Esophagus squamous epithelium (tissue), 4 donors: ENCODE data around the gene PDE5A.

Experiments used
- POLR2A ChIP-seq, 4 donors: fragments of 450-650 bp; IDR thresholded peaks; one replicate each; pipeline ENCODE4 v1.6.1; 2017; ENCODE audit warnings: antibody characterized with exemption in 4 of 4, mild to moderate bottlenecking in 4 of 4, moderate library complexity in 3 of 4
- TF ChIP-seq, protein P1 (sequence below), 6 experiments: fragments of 450-650 bp in 4 of 6; fragments of 200-600 bp in 2 of 6; sonication (generic) in 2 of 6; IDR thresholded peaks; one replicate each; pipeline ENCODE4 v1.5.1; 2016 to 2019; ENCODE audit warnings: antibody characterized with exemption in 6 of 6, mild to moderate bottlenecking in 4 of 6, moderate library complexity in 4 of 6

DNA sequence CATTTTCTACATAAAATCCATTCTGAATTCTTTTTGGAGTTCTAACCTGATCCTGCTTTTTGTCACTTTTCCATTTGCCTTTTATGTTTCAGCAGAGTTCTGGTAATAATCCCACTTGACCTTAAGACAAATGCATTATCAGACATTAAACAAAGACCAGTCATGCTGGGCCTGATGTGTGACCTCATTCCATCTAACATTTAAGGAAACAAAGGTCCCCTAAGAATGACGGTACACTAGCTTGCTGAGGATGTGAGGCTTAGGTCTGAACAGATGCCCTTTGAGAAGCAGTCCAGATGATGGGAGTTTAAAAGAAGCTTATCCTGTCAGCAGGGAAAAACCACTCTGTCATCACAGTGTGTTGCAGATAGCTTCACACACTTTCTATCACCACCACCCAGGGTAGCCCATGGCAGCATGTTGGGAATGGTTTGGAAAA lies 38.1 kb upstream of the PDE5A start:
- TF ChIP-seq, protein P1, sequence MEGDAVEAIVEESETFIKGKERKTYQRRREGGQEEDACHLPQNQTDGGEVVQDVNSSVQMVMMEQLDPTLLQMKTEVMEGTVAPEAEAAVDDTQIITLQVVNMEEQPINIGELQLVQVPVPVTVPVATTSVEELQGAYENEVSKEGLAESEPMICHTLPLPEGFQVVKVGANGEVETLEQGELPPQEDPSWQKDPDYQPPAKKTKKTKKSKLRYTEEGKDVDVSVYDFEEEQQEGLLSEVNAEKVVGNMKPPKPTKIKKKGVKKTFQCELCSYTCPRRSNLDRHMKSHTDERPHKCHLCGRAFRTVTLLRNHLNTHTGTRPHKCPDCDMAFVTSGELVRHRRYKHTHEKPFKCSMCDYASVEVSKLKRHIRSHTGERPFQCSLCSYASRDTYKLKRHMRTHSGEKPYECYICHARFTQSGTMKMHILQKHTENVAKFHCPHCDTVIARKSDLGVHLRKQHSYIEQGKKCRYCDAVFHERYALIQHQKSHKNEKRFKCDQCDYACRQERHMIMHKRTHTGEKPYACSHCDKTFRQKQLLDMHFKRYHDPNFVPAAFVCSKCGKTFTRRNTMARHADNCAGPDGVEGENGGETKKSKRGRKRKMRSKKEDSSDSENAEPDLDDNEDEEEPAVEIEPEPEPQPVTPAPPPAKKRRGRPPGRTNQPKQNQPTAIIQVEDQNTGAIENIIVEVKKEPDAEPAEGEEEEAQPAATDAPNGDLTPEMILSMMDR (IDR thresholded peaks at IDR 0.05) = no peak
- no peak for TF ChIP-seq POLR2A (IDR thresholded peaks at IDR 0.05)
